HepG2 (cell line): ENCODE measurements around the gene FLT3LG. TPM values are rescaled to one million over a fixed set of nuclear protein-coding genes. Genes with fewer than 3 reads are reported as not detected.

ENCODE experiments used
- CENPT ChIP-seq: sonication (generic); formaldehyde crosslinking; IDR thresholded peaks from 2 replicates; pipeline ENCODE4 v1.8.0; 2022; ENCODE audit warnings: low read depth, mild to moderate bottlenecking, moderate library complexity, missing genetic modification reagents
- PRMT3 ChIP-seq: sonication (generic); formaldehyde crosslinking; IDR thresholded peaks from 2 replicates; pipeline ENCODE4 v1.8.1; 2022; ENCODE audit warnings: low read depth, mild to moderate bottlenecking, moderate library complexity, missing genetic modification reagents, borderline replicate concordance
- XRCC5 ChIP-seq: fragments of 200-400 bp; formaldehyde crosslinking; optimal IDR thresholded peaks from 2 replicates; pipeline ENCODE3; 2017; ENCODE audit warnings: mild to moderate bottlenecking, low read length
- ZMYM4 ChIP-seq: sonication (generic); formaldehyde crosslinking; IDR thresholded peaks from 2 replicates; pipeline ENCODE4 v1.8.1; 2023; ENCODE audit warnings: mild to moderate bottlenecking, missing genetic modification reagents
- ZNF136 ChIP-seq: sonication (generic); formaldehyde crosslinking; IDR thresholded peaks from 2 replicates; pipeline ENCODE4 v1.8.1; 2022; ENCODE audit warnings: low read depth, mild to moderate bottlenecking, moderate library complexity, missing genetic modification reagents
- ZNF143 ChIP-seq: sonication (generic); formaldehyde crosslinking; IDR thresholded peaks from 2 replicates; pipeline ENCODE4 v1.4.0; 2020; ENCODE audit warnings: missing genetic modification reagents
- polyA plus RNA-seq, 8 experiments: library from polyadenylated mRNA; depleted of rRNA in 3 of 8; stranded (reverse) in 7 of 8; unstranded in 1 of 8; fragments of >200 nt; fragmentation: Illumina TruSeq in 4 of 8; extraction: Trizol in 4 of 8; gene quantifications; 2 replicates each; pipeline versions ENCODE4 v1.2.1 to v1.2.3, GENCODE V29; 2011 to 2016; ENCODE audit warnings: low read depth in 4 of 8, missing spikeins in 1 of 8, mixed read lengths in 1 of 8; ENCODE audit not compliant: insufficient read depth in 1 of 8
- total RNA-seq, 5 experiments: library from RNA; depleted of rRNA; stranded (reverse); fragments of >200 nt; fragmentation: Illumina TruSeq; extraction: Trizol; gene quantifications; 2 replicates each; pipeline ENCODE4 v1.2.3, GENCODE V29; 2016; ENCODE audit warnings: low read depth in 1 of 5
- TF ChIP-seq, protein P1 (sequence below): sonication (generic); formaldehyde crosslinking; IDR thresholded peaks from 2 replicates; pipeline ENCODE4 v1.5.0; 2020; ENCODE audit warnings: mild to moderate bottlenecking, missing genetic modification reagents
- TF ChIP-seq, protein P2 (sequence below): sonication (generic); formaldehyde crosslinking; IDR thresholded peaks from 2 replicates; pipeline ENCODE4 v1.4.0; 2020; ENCODE audit warnings: missing genetic modification reagents, borderline replicate concordance
- TF ChIP-seq, protein P3 (sequence below): sonication (generic); formaldehyde crosslinking; IDR thresholded peaks from 2 replicates; pipeline ENCODE4 v1.5.1; 2020; ENCODE audit warnings: mild to moderate bottlenecking, missing genetic modification reagents, borderline replicate concordance
- TF ChIP-seq, protein P4 (sequence below): sonication (generic); formaldehyde crosslinking; IDR thresholded peaks from 2 replicates; pipeline ENCODE4 v1.8.0; 2022; ENCODE audit warnings: mild to moderate bottlenecking, missing genetic modification reagents
- TF ChIP-seq, protein P5 (sequence below): IDR thresholded peaks from 2 replicates; pipeline ENCODE4 v1.6.1; 2012; ENCODE audit warnings: inconsistent platforms

The FLT3LG gene
- total and polyA plus RNA-seq, 2 of the 13 experiments (the other 11 are each of a cell fraction or from before 2014, with no cell fraction given): 1.5 to 2.6 TPM

DNA sequence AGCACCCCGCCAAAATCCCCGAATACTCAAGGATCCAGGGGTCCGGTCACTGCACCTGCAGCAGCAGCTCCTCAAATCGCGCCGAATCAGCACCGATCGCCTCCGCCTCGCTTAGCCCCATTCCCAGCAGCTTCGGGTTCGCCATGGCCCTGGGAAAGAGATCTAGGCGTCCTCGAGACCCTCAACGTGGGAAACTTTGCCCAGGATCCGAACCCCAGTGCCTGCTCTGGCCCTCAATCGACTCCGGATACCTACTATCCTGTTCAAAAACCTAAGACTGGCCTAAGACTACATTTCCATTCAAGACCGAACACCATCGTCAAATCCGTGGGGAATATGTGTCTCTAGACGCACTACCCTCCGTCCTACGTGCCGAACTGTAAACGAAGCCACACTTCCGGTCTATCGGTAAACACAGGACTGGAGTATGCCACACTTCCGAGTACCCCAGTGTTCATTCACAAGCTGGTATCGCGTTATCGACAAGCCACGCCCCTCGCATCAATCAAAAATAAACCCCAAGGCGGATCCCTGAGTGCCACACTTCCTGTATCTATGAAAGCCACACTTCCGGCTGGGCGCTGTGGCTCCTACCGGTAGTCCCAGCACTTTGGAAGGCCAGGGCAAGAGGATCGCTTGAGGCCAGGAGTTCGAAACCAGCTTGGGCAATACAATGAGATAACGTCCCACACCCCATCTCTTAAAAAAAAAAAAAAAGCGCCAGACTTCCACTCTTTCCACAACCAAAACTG is 22.4 kb upstream of the FLT3LG start, which contains the start of gene PIH1D1 (continued):
- TF ChIP-seq, protein P1, sequence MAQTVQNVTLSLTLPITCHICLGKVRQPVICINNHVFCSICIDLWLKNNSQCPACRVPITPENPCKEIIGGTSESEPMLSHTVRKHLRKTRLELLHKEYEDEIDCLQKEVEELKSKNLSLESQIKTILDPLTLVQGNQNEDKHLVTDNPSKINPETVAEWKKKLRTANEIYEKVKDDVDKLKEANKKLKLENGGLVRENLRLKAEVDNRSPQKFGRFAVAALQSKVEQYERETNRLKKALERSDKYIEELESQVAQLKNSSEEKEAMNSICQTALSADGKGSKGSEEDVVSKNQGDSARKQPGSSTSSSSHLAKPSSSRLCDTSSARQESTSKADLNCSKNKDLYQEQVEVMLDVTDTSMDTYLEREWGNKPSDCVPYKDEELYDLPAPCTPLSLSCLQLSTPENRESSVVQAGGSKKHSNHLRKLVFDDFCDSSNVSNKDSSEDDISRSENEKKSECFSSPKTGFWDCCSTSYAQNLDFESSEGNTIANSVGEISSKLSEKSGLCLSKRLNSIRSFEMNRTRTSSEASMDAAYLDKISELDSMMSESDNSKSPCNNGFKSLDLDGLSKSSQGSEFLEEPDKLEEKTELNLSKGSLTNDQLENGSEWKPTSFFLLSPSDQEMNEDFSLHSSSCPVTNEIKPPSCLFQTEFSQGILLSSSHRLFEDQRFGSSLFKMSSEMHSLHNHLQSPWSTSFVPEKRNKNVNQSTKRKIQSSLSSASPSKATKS (CRISPR knock-in tag): no peak
- TF ChIP-seq, protein P2, sequence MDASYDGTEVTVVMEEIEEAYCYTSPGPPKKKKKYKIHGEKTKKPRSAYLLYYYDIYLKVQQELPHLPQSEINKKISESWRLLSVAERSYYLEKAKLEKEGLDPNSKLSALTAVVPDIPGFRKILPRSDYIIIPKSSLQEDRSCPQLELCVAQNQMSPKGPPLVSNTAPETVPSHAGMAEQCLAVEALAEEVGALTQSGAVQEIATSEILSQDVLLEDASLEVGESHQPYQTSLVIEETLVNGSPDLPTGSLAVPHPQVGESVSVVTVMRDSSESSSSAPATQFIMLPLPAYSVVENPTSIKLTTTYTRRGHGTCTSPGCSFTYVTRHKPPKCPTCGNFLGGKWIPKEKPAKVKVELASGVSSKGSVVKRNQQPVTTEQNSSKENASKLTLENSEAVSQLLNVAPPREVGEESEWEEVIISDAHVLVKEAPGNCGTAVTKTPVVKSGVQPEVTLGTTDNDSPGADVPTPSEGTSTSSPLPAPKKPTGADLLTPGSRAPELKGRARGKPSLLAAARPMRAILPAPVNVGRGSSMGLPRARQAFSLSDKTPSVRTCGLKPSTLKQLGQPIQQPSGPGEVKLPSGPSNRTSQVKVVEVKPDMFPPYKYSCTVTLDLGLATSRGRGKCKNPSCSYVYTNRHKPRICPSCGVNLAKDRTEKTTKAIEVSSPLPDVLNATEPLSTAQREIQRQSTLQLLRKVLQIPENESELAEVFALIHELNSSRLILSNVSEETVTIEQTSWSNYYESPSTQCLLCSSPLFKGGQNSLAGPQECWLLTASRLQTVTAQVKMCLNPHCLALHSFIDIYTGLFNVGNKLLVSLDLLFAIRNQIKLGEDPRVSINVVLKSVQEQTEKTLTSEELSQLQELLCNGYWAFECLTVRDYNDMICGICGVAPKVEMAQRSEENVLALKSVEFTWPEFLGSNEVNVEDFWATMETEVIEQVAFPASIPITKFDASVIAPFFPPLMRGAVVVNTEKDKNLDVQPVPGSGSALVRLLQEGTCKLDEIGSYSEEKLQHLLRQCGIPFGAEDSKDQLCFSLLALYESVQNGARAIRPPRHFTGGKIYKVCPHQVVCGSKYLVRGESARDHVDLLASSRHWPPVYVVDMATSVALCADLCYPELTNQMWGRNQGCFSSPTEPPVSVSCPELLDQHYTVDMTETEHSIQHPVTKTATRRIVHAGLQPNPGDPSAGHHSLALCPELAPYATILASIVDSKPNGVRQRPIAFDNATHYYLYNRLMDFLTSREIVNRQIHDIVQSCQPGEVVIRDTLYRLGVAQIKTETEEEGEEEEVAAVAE (CRISPR knock-in tag): 0 out of 2 replicates have a peak, but pooled peaks have one; percentile 26
- TF ChIP-seq XRCC5 (peak; percentile 41), PRMT3 (CRISPR knock-in tag) (0 out of 2 replicates have a peak, but pooled peaks have one; percentile 12), CENPT (CRISPR knock-in tag) (no peak), ZMYM4 (CRISPR knock-in tag) (0 out of 2 replicates have a peak, but pooled peaks have one; percentile 28), ZNF136 (CRISPR knock-in tag) (peak; percentile 56; the same call in 1 of the 2 replicates), ZNF143 (CRISPR knock-in tag) (peak; percentile 73)
- TF ChIP-seq, protein P3, sequence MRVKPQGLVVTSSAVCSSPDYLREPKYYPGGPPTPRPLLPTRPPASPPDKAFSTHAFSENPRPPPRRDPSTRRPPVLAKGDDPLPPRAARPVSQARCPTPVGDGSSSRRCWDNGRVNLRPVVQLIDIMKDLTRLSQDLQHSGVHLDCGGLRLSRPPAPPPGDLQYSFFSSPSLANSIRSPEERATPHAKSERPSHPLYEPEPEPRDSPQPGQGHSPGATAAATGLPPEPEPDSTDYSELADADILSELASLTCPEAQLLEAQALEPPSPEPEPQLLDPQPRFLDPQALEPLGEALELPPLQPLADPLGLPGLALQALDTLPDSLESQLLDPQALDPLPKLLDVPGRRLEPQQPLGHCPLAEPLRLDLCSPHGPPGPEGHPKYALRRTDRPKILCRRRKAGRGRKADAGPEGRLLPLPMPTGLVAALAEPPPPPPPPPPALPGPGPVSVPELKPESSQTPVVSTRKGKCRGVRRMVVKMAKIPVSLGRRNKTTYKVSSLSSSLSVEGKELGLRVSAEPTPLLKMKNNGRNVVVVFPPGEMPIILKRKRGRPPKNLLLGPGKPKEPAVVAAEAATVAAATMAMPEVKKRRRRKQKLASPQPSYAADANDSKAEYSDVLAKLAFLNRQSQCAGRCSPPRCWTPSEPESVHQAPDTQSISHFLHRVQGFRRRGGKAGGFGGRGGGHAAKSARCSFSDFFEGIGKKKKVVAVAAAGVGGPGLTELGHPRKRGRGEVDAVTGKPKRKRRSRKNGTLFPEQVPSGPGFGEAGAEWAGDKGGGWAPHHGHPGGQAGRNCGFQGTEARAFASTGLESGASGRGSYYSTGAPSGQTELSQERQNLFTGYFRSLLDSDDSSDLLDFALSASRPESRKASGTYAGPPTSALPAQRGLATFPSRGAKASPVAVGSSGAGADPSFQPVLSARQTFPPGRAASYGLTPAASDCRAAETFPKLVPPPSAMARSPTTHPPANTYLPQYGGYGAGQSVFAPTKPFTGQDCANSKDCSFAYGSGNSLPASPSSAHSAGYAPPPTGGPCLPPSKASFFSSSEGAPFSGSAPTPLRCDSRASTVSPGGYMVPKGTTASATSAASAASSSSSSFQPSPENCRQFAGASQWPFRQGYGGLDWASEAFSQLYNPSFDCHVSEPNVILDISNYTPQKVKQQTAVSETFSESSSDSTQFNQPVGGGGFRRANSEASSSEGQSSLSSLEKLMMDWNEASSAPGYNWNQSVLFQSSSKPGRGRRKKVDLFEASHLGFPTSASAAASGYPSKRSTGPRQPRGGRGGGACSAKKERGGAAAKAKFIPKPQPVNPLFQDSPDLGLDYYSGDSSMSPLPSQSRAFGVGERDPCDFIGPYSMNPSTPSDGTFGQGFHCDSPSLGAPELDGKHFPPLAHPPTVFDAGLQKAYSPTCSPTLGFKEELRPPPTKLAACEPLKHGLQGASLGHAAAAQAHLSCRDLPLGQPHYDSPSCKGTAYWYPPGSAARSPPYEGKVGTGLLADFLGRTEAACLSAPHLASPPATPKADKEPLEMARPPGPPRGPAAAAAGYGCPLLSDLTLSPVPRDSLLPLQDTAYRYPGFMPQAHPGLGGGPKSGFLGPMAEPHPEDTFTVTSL: no peak
- TF ChIP-seq, protein P4, sequence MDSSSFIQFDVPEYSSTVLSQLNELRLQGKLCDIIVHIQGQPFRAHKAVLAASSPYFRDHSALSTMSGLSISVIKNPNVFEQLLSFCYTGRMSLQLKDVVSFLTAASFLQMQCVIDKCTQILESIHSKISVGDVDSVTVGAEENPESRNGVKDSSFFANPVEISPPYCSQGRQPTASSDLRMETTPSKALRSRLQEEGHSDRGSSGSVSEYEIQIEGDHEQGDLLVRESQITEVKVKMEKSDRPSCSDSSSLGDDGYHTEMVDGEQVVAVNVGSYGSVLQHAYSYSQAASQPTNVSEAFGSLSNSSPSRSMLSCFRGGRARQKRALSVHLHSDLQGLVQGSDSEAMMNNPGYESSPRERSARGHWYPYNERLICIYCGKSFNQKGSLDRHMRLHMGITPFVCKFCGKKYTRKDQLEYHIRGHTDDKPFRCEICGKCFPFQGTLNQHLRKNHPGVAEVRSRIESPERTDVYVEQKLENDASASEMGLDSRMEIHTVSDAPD: no peak
- TF ChIP-seq, protein P5, sequence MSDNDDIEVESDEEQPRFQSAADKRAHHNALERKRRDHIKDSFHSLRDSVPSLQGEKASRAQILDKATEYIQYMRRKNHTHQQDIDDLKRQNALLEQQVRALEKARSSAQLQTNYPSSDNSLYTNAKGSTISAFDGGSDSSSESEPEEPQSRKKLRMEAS: peak; percentile 66
